Measurements from ENCODE around the gene JMJD6. TPM values are rescaled to one million over a fixed set of nuclear protein-coding genes. Genes with fewer than 3 reads are reported as not detected.

JMJD6 gene
- total RNA-seq: 10 to 100 TPM; 21.5 to 42.6 (median 38.8) TPM

- peaks cover 0 to 33% (median 5%) of the 10 kb centered on the region in 4 donors for H3K4me1 ChIP-seq
- peaks cover 0 to 43% (median 0%) of the 10 kb centered on the region in 3 donors for H3K36me3 ChIP-seq
- peak; percentile 94 to 99 (median 98) for DNase-seq
- TF ChIP-seq POLR2A (IDR thresholded peaks at IDR 0.05): peak; percentile 89 to 97
- no peak for TF ChIP-seq CTCF (IDR thresholded peaks at IDR 0.05)
- no peaks in the 10 kb centered on the region for H3K27me3 ChIP-seq
- peak within 1 kb of the TSS; percentile 98 to 100 (median 99) for H3K27ac ChIP-seq
- no peaks in the 10 kb centered on the region for H3K9me3 ChIP-seq
- peak within 1 kb of the TSS; percentile 86 to 98 (median 95) for H3K4me3 ChIP-seq
Measured at GRCh38 chr17:76726231-76726775, at the start of gene JMJD6. JMJD6 (minus strand) TSS chr17:76726606; CDS start chr17:76726475, 131 bp downstream.

- Histone ChIP-seq H3K4me1 (no peaks in the 10 kb centered on the region), H3K36me3 (peaks cover 0 to 77% (median 0%) of the 10 kb centered on the region in 3 donors), H3K27me3 (no peaks in the 10 kb centered on the region), H3K4me3 (no peak overlapping the region), H3K27ac (no peak overlapping the region), H3K9me3 (no peaks in the 10 kb centered on the region)
- TF ChIP-seq CTCF (IDR thresholded peaks at IDR 0.05) (no peak), POLR2A (IDR thresholded peaks at IDR 0.05) (no peak)
- no peak for DNase-seq
Measured at GRCh38 chr17:76775021-76775600, 48.7 kb upstream of the JMJD6 start.

GRCh38 chr17:76772842-76773525 lies 46.6 kb upstream of the JMJD6 start:
- Histone ChIP-seq H3K9me3 (no peaks in the 10 kb centered on the region), H3K4me1 (no peaks in the 10 kb centered on the region), H3K36me3 (peaks cover 0 to 71% (median 0%) of the 10 kb centered on the region in 3 donors), H3K4me3 (no peak overlapping the region), H3K27me3 (no peaks in the 10 kb centered on the region), H3K27ac (peak overlapping the region in 1 of 4 donors; percentile 15)
- DNase-seq: no peak
- TF ChIP-seq CTCF (IDR thresholded peaks at IDR 0.05) (no peak), POLR2A (IDR thresholded peaks at IDR 0.05) (no peak)

GRCh38 chr17:76758570-76758969 lies 32.2 kb upstream of the JMJD6 start:
- H3K4me3 ChIP-seq: no peak overlapping the region
- DNase-seq: no peak
- TF ChIP-seq POLR2A (IDR thresholded peaks at IDR 0.05): no peak
- no peak for TF ChIP-seq CTCF (IDR thresholded peaks at IDR 0.05)
- H3K27me3 ChIP-seq: no peaks in the 10 kb centered on the region
- H3K36me3 ChIP-seq: peaks cover 0 to 37% (median 0%) of the 10 kb centered on the region in 3 donors
- H3K9me3 ChIP-seq: no peaks in the 10 kb centered on the region
- no peak overlapping the region for H3K27ac ChIP-seq
- H3K4me1 ChIP-seq: no peaks in the 10 kb centered on the region

- Histone ChIP-seq H3K4me3 (no peak overlapping the region), H3K9me3 (no peaks in the 10 kb centered on the region), H3K36me3 (peaks cover 0 to 33% (median 0%) of the 10 kb centered on the region in 3 donors), H3K27ac (no peak overlapping the region), H3K27me3 (no peaks in the 10 kb centered on the region), H3K4me1 (no peaks in the 10 kb centered on the region)
- no peak for DNase-seq
- TF ChIP-seq POLR2A (IDR thresholded peaks at IDR 0.05) (no peak), CTCF (IDR thresholded peaks at IDR 0.05) (no peak)
Measured at GRCh38 chr17:76757256-76757655, 30.9 kb upstream of the JMJD6 start.

Measured in Peyer's patch (tissue), 4 donors.